Ishikawa (cell line): ENCODE data around the gene ETFRF1.

Experiments
- CEBPB ChIP-seq: IDR thresholded peaks from 2 replicates; pipeline ENCODE4 v1.6.1; 2012
- EP300 ChIP-seq: IDR thresholded peaks from 2 replicates; pipeline ENCODE4 v1.6.1; 2012; ENCODE audit warnings: borderline replicate concordance
- NFIC ChIP-seq: IDR thresholded peaks from 2 replicates; pipeline ENCODE4 v1.6.1; 2012
- RAD21 ChIP-seq: IDR thresholded peaks from 2 replicates; pipeline ENCODE4 v1.6.1; 2012; ENCODE audit warnings: low read depth
- TAF1 ChIP-seq: IDR thresholded peaks from 2 replicates; pipeline ENCODE4 v1.6.1; 2012; ENCODE audit warnings: low read depth, mild to moderate bottlenecking
- YY1 ChIP-seq: IDR thresholded peaks from 2 replicates; pipeline ENCODE4 v1.6.1; 2012; ENCODE audit warnings: low read depth
- ZBTB7A ChIP-seq: IDR thresholded peaks from 2 replicates; pipeline ENCODE4 v1.6.1; 2012; ENCODE audit warnings: low read depth
- TF ChIP-seq, protein P1 (sequence below): IDR thresholded peaks from 2 replicates; pipeline ENCODE4 v1.6.1; 2012; ENCODE audit warnings: low read depth, mild to moderate bottlenecking

DNA sequence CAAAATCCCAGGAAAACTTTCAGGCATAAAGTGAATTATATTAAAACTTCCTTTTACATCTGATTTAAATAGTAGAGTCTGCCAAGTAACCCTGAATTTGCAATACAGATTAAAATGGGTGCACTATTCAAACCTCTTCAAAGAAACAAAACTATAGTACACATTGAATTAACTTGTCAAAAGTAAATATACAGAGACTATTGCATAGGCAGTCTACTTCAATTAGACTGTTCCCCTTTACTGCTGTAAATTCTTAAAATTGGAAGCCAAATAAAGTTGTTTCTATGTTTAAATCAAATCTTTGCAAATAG lies 48.6 kb downstream of the ETFRF1 start:
- no peak for TF ChIP-seq RAD21
- no peak for TF ChIP-seq NFIC
- no peak for TF ChIP-seq CEBPB
- TF ChIP-seq, protein P1, sequence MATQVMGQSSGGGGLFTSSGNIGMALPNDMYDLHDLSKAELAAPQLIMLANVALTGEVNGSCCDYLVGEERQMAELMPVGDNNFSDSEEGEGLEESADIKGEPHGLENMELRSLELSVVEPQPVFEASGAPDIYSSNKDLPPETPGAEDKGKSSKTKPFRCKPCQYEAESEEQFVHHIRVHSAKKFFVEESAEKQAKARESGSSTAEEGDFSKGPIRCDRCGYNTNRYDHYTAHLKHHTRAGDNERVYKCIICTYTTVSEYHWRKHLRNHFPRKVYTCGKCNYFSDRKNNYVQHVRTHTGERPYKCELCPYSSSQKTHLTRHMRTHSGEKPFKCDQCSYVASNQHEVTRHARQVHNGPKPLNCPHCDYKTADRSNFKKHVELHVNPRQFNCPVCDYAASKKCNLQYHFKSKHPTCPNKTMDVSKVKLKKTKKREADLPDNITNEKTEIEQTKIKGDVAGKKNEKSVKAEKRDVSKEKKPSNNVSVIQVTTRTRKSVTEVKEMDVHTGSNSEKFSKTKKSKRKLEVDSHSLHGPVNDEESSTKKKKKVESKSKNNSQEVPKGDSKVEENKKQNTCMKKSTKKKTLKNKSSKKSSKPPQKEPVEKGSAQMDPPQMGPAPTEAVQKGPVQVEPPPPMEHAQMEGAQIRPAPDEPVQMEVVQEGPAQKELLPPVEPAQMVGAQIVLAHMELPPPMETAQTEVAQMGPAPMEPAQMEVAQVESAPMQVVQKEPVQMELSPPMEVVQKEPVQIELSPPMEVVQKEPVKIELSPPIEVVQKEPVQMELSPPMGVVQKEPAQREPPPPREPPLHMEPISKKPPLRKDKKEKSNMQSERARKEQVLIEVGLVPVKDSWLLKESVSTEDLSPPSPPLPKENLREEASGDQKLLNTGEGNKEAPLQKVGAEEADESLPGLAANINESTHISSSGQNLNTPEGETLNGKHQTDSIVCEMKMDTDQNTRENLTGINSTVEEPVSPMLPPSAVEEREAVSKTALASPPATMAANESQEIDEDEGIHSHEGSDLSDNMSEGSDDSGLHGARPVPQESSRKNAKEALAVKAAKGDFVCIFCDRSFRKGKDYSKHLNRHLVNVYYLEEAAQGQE = no peak
- no peak for TF ChIP-seq EP300
- TF ChIP-seq TAF1 = no peak
- TF ChIP-seq YY1 = no peak
- no peak for TF ChIP-seq ZBTB7A
